ENCODE results near the gene NCDN.
"Not testable (repeated sequence)": the region's sequence is repeated elsewhere in the genome, so short reads cannot be mapped to it uniquely, and the experiment has no call there.

Gene NCDN

GRCh38 chr1:35570589-35571137 is 13.1 kb downstream of the NCDN start:
- DNase-seq (ENCODE audit: low read depth, low spot score) = no peak

- no peak for DNase-seq (ENCODE audit: low read depth, low spot score)
Measured at GRCh38 chr1:35571263-35571662, 13.7 kb downstream of the NCDN start.

GRCh38 chr1:35572296-35572695 is 14.7 kb downstream of the NCDN start:
- DNase-seq (ENCODE audit: low read depth, low spot score) = no peak

- no peak for DNase-seq (ENCODE audit: low read depth, low spot score)
Measured at GRCh38 chr1:35573198-35574124, 15.9 kb downstream of the NCDN start, which contains the start of gene TFAP2E. Gene TFAP2E (plus strand): TSS chr1:35573314. CDS start chr1:35573578, 264 bp downstream.

GRCh38 chr1:35574125-35574654 is 16.6 kb downstream of the NCDN start:
- DNase-seq (ENCODE audit: low read depth, low spot score) = no peak

GRCh38 chr1:35574655-35575415 is 17.2 kb downstream of the NCDN start:
- no peak for DNase-seq (ENCODE audit: low read depth, low spot score)

GRCh38 chr1:35575416-35575958 is 17.9 kb downstream of the NCDN start:
- no peak for DNase-seq (ENCODE audit: low read depth, low spot score)

GRCh38 chr1:35576061-35576765 is 18.6 kb downstream of the NCDN start:
- no peak for DNase-seq (ENCODE audit: low read depth, low spot score)

- DNase-seq (ENCODE audit: low read depth, low spot score) = not testable (repeated sequence)
Measured at GRCh38 chr1:35576766-35577070, 19.1 kb downstream of the NCDN start.

GRCh38 chr1:35577071-35577998 is 19.7 kb downstream of the NCDN start:
- no peak for DNase-seq (ENCODE audit: low read depth, low spot score)

- no peak for DNase-seq (ENCODE audit: low read depth, low spot score)
Measured at GRCh38 chr1:35580949-35581388, 23.4 kb downstream of the NCDN start.

GRCh38 chr1:35581621-35582020 is 24.0 kb downstream of the NCDN start:
- not testable (repeated sequence) for DNase-seq (ENCODE audit: low read depth, low spot score)

GRCh38 chr1:35585281-35585680 is 27.7 kb downstream of the NCDN start:
- DNase-seq (ENCODE audit: low read depth, low spot score) = no peak

GRCh38 chr1:35585805-35586204 is 28.2 kb downstream of the NCDN start:
- not testable (repeated sequence) for DNase-seq (ENCODE audit: low read depth, low spot score)

GRCh38 chr1:35586808-35587207 is 29.2 kb downstream of the NCDN start:
- no peak for DNase-seq (ENCODE audit: low read depth, low spot score)

- DNase-seq (ENCODE audit: low read depth, low spot score) = no peak
Measured at GRCh38 chr1:35587736-35588135, 30.1 kb downstream of the NCDN start.

- DNase-seq (ENCODE audit: low read depth, low spot score) = no peak
Measured at GRCh38 chr1:35588197-35588910, 30.8 kb downstream of the NCDN start.

- no peak for DNase-seq (ENCODE audit: low read depth, low spot score)
Measured at GRCh38 chr1:35589516-35590427, 32.2 kb downstream of the NCDN start.
